ENCODE data around the gene ZNF513. TPM values are rescaled to one million over a fixed set of nuclear protein-coding genes. Genes with fewer than 3 reads are reported as not detected.
"Not testable (repeated sequence)": the region's sequence is repeated elsewhere in the genome, so short reads cannot be mapped to it uniquely, and the experiment has no call there.

Gene ZNF513
- total RNA-seq, 1 experiment from 2014 or later, result 7.7 TPM

DNA sequence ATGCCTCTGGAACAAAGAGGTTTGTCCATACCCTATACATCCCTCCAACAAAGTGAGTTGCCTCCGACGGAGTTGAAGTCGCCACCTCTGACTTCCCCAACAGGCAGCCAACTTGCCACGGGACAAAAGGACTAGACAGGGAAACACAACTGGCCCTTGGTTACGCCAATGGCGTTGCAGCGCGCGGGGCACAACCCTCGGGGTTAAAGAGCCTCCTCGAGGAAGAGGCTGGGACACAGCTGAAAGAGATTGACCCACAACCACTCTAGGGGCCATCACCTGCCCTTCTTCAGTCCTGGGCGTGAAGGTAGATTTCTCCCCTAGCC lies 24.5 kb downstream of the ZNF513 start:
- peak overlapping the region; percentile 67 for H3K4me3 ChIP-seq
- no peaks in the 10 kb centered on the region for H3K9me3 ChIP-seq (replicated peaks)
- peak in 1 of 2 experiments; percentile 56 for DNase-seq (ENCODE audit: low read depth in 1 of 2, low spot score in 2 of 2)
- no peaks in the 10 kb centered on the region for H3K27me3 ChIP-seq (replicated peaks)
- no peaks in the 10 kb centered on the region for H3K4me1 ChIP-seq (replicated peaks)
- H3K27ac ChIP-seq, result peak overlapping the region; percentile 73
- 0 out of 2 replicates have a peak, but pooled peaks cover 3% of the 10 kb centered on the region for H3K36me3 ChIP-seq

DNA sequence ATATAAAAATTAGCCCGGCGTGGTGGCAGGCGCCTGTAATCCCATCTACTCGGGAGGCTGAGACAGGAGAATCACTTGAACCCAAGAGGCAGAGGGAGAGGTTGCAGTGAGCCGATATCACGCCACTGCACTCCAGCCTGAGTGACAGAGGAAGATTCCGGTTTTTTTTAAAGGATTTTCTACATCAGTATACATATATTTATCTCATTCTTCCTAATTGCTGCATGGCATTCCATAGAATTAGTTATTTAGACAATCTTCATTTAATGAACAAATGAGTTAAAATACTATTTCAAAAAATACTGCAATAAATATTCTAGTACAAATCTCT lies 26.0 kb downstream of the ZNF513 start:
- DNase-seq (ENCODE audit: low read depth in 1 of 2, low spot score in 2 of 2), result no peak
- Histone ChIP-seq H3K36me3 (0 out of 2 replicates have a peak, but pooled peaks cover 3% of the 10 kb centered on the region), H3K9me3 (replicated peaks) (no peaks in the 10 kb centered on the region), H3K27me3 (replicated peaks) (no peaks in the 10 kb centered on the region), H3K4me1 (replicated peaks) (no peaks in the 10 kb centered on the region), H3K4me3 (no peak overlapping the region), H3K27ac (no peak overlapping the region)

DNA sequence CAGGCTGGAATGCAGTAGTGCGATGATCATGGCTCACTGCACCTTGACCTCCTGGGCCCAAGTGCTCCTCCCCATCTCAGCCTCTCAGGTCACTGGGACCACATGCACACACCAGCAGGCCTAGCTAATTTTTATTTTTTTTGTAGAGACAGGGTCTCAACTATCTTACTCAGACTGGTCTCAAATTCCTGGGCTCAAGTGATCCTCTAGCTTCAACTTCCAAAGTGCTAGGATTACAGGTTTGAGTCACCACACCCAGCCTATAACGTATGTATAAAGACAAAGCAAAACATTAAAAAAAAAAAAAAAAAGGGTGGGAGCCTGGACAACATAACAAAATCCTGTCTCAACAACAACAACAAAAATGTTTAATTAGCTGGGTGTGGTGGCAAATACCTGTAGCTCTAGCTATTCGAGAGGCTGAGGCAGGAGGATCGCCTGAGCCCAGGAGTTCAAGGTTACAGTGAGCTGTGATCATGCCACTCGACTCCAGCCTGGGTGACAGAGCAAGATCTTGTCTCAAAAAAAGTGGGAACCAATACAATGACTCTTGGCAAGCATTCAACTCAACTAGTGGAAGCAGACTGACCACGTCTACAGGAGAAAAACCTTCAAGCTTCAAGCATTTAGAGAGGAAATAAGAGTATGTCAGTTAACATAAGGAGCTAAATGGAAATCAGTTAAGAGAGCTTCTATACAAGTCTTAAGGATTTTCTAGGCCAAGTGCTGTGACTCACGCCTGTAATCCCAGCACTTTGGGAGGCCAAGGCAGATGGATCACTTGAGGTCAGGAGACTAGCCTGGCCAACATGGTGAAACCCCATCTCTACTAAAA lies 26.6 kb downstream of the ZNF513 start:
- no peak for DNase-seq (ENCODE audit: low read depth in 1 of 2, low spot score in 2 of 2)
- no peak overlapping the region for H3K4me3 ChIP-seq
- H3K36me3 ChIP-seq, result 0 out of 2 replicates have a peak, but pooled peaks cover 3% of the 10 kb centered on the region
- H3K27me3 ChIP-seq (replicated peaks), result no peaks in the 10 kb centered on the region
- no peak overlapping the region for H3K27ac ChIP-seq
- no peaks in the 10 kb centered on the region for H3K4me1 ChIP-seq (replicated peaks)
- no peaks in the 10 kb centered on the region for H3K9me3 ChIP-seq (replicated peaks)

DNA sequence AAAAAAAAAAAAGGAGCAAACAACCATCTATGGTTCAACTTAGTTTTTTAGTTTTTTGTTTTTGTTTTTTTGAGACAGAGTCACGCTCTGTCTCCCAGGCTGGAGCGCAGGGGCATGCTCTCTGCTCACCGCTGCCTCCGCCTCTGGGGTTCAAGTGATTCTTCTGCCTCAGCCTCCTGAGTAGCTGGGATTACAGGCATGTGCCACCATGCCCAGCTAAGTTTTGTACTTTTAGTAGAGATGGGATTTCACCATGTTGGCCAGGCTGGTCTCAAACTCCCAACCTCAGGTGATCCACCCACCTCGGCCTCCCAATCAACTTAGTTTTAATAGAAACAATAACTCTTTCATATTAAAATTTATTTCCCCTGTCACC lies 27.2 kb downstream of the ZNF513 start:
- not testable (repeated sequence) for DNase-seq (ENCODE audit: low read depth in 1 of 2, low spot score in 2 of 2); H3K27me3 ChIP-seq (replicated peaks); H3K4me1 ChIP-seq (replicated peaks); H3K27ac ChIP-seq; H3K36me3 ChIP-seq; H3K4me3 ChIP-seq; H3K9me3 ChIP-seq (replicated peaks)

DNA sequence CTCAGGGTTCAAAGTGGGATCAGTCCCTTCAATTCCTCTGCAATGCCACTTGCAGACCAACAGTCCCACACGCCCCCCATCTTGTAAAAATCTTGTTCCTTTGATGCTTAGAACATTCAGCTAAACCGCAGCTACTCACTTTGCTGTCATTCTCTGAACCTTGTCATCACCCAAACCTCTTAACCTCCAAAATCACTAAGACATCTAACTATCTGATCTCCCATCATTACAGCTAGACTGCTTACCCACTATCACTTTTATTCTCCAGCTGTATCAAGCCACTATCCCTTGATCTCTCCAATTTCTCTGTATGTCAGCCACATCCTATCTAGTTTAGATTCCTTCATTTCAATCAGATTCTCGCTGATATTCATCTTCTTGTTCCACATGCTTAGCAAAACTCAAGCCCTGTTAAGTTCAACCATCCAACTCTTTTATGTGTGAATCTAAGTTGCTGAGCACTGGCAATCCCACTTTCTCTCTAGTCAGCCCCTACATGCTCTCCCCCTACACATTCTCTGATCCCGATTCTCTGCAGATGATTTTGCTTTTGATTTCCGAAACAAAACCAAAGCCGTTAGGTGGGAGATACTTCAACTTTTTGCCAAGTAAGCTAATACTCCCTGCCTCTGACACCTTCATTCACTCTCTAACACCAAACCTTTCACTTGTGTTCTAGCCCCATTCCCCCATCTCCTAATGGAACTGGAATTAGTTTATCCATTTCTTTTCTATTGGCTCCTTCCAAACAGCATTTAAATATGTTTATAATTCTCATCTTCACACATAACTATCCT lies 28.5 kb downstream of the ZNF513 start:
- Histone ChIP-seq H3K4me1 (replicated peaks) (no peaks in the 10 kb centered on the region), H3K4me3 (no peak overlapping the region), H3K36me3 (0 out of 2 replicates have a peak, but pooled peaks cover 3% of the 10 kb centered on the region), H3K9me3 (replicated peaks) (no peaks in the 10 kb centered on the region), H3K27ac (no peak overlapping the region), H3K27me3 (replicated peaks) (no peaks in the 10 kb centered on the region)
- no peak for DNase-seq (ENCODE audit: low read depth in 1 of 2, low spot score in 2 of 2)

DNA sequence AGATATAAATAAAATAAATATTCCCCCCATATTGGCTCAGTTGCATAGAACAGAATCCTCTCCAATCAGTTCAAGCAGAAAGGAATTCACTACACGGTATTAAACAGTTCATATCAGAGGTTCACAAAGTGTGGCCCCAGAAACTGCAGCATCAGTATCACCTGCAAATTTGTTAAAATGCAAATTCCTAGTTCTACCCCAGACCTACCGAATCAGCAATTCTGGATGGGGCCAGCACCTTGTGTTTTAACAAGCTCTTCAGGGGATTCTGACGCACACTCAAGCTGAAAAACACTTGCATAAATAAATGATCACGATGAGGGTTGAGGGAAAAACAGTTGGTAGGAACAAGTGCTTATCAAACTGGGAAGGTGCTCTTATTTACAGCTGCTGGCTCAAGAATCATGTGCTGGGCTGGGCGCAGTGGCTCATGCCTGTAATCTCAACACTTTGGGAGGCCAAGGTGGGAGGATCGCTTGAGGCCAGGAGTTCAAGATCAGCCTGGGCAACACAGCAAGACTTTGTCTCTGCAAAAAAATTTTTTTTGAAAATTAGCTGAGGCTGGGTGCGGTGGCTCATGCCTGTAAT lies 30.3 kb downstream of the ZNF513 start:
- Histone ChIP-seq H3K4me1 (replicated peaks) (no peaks in the 10 kb centered on the region), H3K4me3 (no peak overlapping the region), H3K27ac (no peak overlapping the region), H3K36me3 (0 out of 2 replicates have a peak, but pooled peaks cover 3% of the 10 kb centered on the region), H3K27me3 (replicated peaks) (no peaks in the 10 kb centered on the region), H3K9me3 (replicated peaks) (no peaks in the 10 kb centered on the region)
- DNase-seq (ENCODE audit: low read depth in 1 of 2, low spot score in 2 of 2), result no peak

DNA sequence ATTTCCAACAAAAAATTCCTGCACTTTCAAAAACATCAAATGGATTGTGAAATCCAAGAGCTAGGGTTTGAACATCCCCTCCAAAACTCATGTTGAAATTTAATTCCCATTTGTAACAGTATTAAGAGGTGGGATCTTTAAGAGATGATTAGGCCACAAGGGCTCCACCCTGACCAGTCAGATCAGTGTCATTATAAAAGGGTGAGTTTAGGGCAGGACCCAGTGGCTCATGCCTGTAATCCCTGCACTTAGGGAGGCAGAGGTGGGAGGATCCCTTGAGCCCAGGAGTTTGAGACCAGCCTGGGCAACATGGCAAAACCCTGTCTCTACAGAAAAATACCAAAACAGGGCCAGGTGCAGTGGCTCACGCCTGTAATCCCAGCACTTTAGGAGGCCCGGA lies 32.9 kb downstream of the ZNF513 start:
- H3K9me3 ChIP-seq (replicated peaks), result no peaks in the 10 kb centered on the region
- no peak overlapping the region for H3K4me3 ChIP-seq
- H3K36me3 ChIP-seq, result peaks cover 12% of the 10 kb centered on the region
- no peaks in the 10 kb centered on the region for H3K4me1 ChIP-seq (replicated peaks)
- no peaks in the 10 kb centered on the region for H3K27me3 ChIP-seq (replicated peaks)
- no peak for DNase-seq (ENCODE audit: low read depth in 1 of 2, low spot score in 2 of 2)
- no peak overlapping the region for H3K27ac ChIP-seq

DNA sequence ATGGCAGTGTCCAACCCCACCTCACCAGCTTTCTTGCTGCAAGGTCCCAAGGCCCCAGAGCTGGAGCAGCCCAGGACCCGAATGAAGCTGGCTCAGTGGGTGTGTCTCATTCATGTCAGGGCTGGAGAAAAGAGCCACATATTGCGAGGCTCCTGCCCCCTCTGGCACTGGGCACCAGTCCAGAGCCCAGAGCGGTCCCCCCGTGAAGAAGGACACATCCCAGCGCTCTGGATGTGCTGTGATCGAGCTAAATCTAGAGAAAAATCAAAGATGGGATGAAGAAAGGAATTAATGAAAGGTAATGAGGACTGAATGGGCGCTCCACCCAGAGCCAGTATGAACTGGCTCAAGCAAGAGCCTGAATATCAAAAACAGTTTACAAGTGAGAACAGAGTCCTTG lies 44.4 kb downstream of the ZNF513 start:
- no peaks in the 10 kb centered on the region for H3K4me1 ChIP-seq (replicated peaks)
- no peak for DNase-seq (ENCODE audit: low read depth in 1 of 2, low spot score in 2 of 2)
- H3K27me3 ChIP-seq (replicated peaks), result no peaks in the 10 kb centered on the region
- H3K9me3 ChIP-seq (replicated peaks), result no peaks in the 10 kb centered on the region
- H3K4me3 ChIP-seq, result no peak overlapping the region
- peaks cover 64% of the 10 kb centered on the region for H3K36me3 ChIP-seq
- H3K27ac ChIP-seq, result no peak overlapping the region

DNA sequence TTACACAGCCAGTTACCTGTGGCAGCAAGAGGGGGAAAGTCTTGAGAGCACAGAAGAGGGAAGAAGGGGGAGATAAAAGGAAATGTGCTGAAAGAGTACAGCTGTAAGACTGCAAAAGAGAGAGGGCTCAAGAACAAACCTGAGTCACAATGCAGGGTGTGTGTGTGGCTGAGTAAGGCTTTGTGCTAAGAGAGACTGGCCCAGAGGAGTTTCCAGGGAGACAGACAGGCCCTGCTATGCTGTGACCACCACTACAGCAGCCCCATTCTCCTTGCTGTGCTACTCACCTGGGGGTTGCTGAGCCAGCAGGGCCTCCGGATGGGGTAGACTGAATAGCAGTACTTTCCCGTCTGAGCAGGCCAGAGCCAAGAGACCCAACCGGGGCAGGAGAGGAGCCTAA lies 45.2 kb downstream of the ZNF513 start:
- no peak overlapping the region for H3K27ac ChIP-seq
- DNase-seq (ENCODE audit: low read depth in 1 of 2, low spot score in 2 of 2), result no peak
- H3K36me3 ChIP-seq, result peaks cover 62% of the 10 kb centered on the region
- H3K4me1 ChIP-seq (replicated peaks), result no peaks in the 10 kb centered on the region
- no peaks in the 10 kb centered on the region for H3K9me3 ChIP-seq (replicated peaks)
- no peaks in the 10 kb centered on the region for H3K27me3 ChIP-seq (replicated peaks)
- no peak overlapping the region for H3K4me3 ChIP-seq

Other genes with a start within 250 kb of the ZNF513 start
- gene PREB, start 246.1 kb downstream of the ZNF513 start, total RNA-seq (2014; rRNA removed; shearing (Covaris generic)), result 87.4 and 101 TPM in 2 replicates
- not detected in 2 replicates for gene PRR30, start 241.3 kb downstream of the ZNF513 start, total RNA-seq (2014; rRNA removed; shearing (Covaris generic))
- not detected in 2 replicates for gene TCF23, start 231.7 kb downstream of the ZNF513 start, total RNA-seq (2014; rRNA removed; shearing (Covaris generic))
- gene ATRAID, start 168.7 kb downstream of the ZNF513 start, total RNA-seq (2014; rRNA removed; shearing (Covaris generic)), result 104 and 153 TPM in 2 replicates
- 40.8 and 42.0 TPM in 2 replicates for gene SLC5A6, start 168.5 kb downstream of the ZNF513 start, total RNA-seq (2014; rRNA removed; shearing (Covaris generic))
- 17.0 and 17.6 TPM in 2 replicates for gene CAD, start 163.4 kb downstream of the ZNF513 start, total RNA-seq (2014; rRNA removed; shearing (Covaris generic))
- not detected in 2 replicates for gene SLC30A3, start 117.7 kb downstream of the ZNF513 start, total RNA-seq (2014; rRNA removed; shearing (Covaris generic))
- gene DNAJC5G, start 105.3 kb downstream of the ZNF513 start, total RNA-seq (2014; rRNA removed; shearing (Covaris generic)), result not detected in 2 replicates
- not detected in 2 replicates for gene TRIM54, start 98.3 kb downstream of the ZNF513 start, total RNA-seq (2014; rRNA removed; shearing (Covaris generic))
- 0.21 and 6.8 TPM in 2 replicates for gene UCN, start 72.3 kb downstream of the ZNF513 start, total RNA-seq (2014; rRNA removed; shearing (Covaris generic))
- gene MPV17, start 57.6 kb downstream of the ZNF513 start, total RNA-seq (2014; rRNA removed; shearing (Covaris generic)), result 88.0 and 88.3 TPM in 2 replicates
- gene GTF3C2, start 24.0 kb downstream of the ZNF513 start, total RNA-seq (2014; rRNA removed; shearing (Covaris generic)), result 36.2 and 46.4 TPM in 2 replicates
- 29.8 and 52.1 TPM in 2 replicates for gene EIF2B4, start 10.4 kb downstream of the ZNF513 start, total RNA-seq (2014; rRNA removed; shearing (Covaris generic))
- 148 and 170 TPM in 2 replicates for gene SNX17, start 10.1 kb downstream of the ZNF513 start, total RNA-seq (2014; rRNA removed; shearing (Covaris generic))
- 144 and 147 TPM in 2 replicates for gene PPM1G, start 28.9 kb upstream of the ZNF513 start, total RNA-seq (2014; rRNA removed; shearing (Covaris generic))
- 83.1 and 132 TPM in 2 replicates for gene NRBP1, start 47.9 kb upstream of the ZNF513 start, total RNA-seq (2014; rRNA removed; shearing (Covaris generic))
- not detected in 2 replicates for gene KRTCAP3, start 61.6 kb upstream of the ZNF513 start, total RNA-seq (2014; rRNA removed; shearing (Covaris generic))
- gene IFT172, start 109.0 kb upstream of the ZNF513 start, total RNA-seq (2014; rRNA removed; shearing (Covaris generic)), result 12.4 and 18.4 TPM in 2 replicates
- gene FNDC4, start 114.5 kb upstream of the ZNF513 start, total RNA-seq (2014; rRNA removed; shearing (Covaris generic)), result 2.2 and 3.9 TPM in 2 replicates
- not detected in 2 replicates for gene GCKR, start 116.1 kb upstream of the ZNF513 start, total RNA-seq (2014; rRNA removed; shearing (Covaris generic))
- gene ZNF512, start 202.3 kb upstream of the ZNF513 start, total RNA-seq (2014; rRNA removed; shearing (Covaris generic)), result 35.2 and 52.8 TPM in 2 replicates
- 2.4 and 2.9 TPM in 2 replicates for gene CCDC121, start 248.3 kb upstream of the ZNF513 start, total RNA-seq (2014; rRNA removed; shearing (Covaris generic))
- 68.8 and 70.2 TPM in 2 replicates for gene GPN1, start 248.3 kb upstream of the ZNF513 start, total RNA-seq (2014; rRNA removed; shearing (Covaris generic))

All from SJSA1 (cell line).